SK-N-SH (cell line): ENCODE measurements around the gene NFE2L3. TPM values are rescaled to one million over a fixed set of nuclear protein-coding genes. Genes with fewer than 3 reads are reported as not detected.
A peak's percentile ranks its signal among the peaks of the same experiment; 100 is the strongest.

ENCODE experiments used
- CTCF ChIA-PET: fragments of 300-600, 350-600 bp; formaldehyde crosslinking; extraction: SDS; loops from one replicate; lab custom pipeline; 2021; lab: Yijun Ruan, JAX
- POLR2A ChIA-PET: fragments of 350-600 bp; sonication (Branson Sonifier 250); formaldehyde crosslinking; extraction: SDS; loops from one replicate; lab custom pipeline; 2020; ENCODE audit warnings: antibody characterized with exemption, inconsistent platforms; lab: Yijun Ruan, JAX
- DNase-seq: peaks from one replicate; pipeline ENCODE4 v3.0.0; 2012
- H2AFZ ChIP-seq: fragments of 200-600 bp; sonication (generic); 2 replicates; pipeline ENCODE4 v1.8.1; 2016; ENCODE audit warnings: antibody characterized with exemption, mild to moderate bottlenecking, low read depth
- H3F3A ChIP-seq: fragments of 200-600 bp; sonication (generic); replicated peaks from 2 replicates; pipeline ENCODE3; 2016; ENCODE audit warnings: antibody characterized with exemption, mild to moderate bottlenecking; ENCODE audit not compliant: insufficient read depth
- H3K27ac ChIP-seq, 2 experiments: fragments of 200-500 bp in 1 of 2; fragments of 200-600 bp in 1 of 2; sonication (Bioruptor generic) in 1 of 2; sonication (generic), shearing (Covaris generic) in 1 of 2; 2 replicates each; pipeline versions ENCODE4 v1.5.1 to v1.6.1; 2014 to 2016; ENCODE audit warnings: low read depth in 2 of 2, inconsistent platforms in 1 of 2, low read length in 1 of 2, mild to moderate bottlenecking in 1 of 2, mixed read lengths in 1 of 2
- H3K27me3 ChIP-seq: fragments of 200-600 bp; sonication (generic), shearing (Covaris generic); 2 replicates; pipeline ENCODE4 v1.6.1; 2016; ENCODE audit warnings: mixed run types; ENCODE audit not compliant: insufficient read depth
- H3K36me3 ChIP-seq, 2 experiments: fragments of 200-500 bp in 1 of 2; fragments of 200-600 bp in 1 of 2; sonication (Bioruptor generic) in 1 of 2; sonication (generic) in 1 of 2; replicated peaks in 1 of 2; 2 replicates each; pipeline versions ENCODE3 to v1.5.1; 2014 to 2016; ENCODE audit warnings: low read length in 1 of 2, mild to moderate bottlenecking in 1 of 2; ENCODE audit not compliant: insufficient read depth in 2 of 2, control insufficient read depth in 1 of 2
- H3K4me1 ChIP-seq, 2 experiments: fragments of 200-500 bp in 1 of 2; fragments of 200-600 bp in 1 of 2; sonication (Bioruptor generic) in 1 of 2; sonication (generic), shearing (Covaris generic) in 1 of 2; 2 replicates each; pipeline versions ENCODE4 v1.5.1 to v1.6.1; 2014 to 2016; ENCODE audit warnings: low read depth in 1 of 2, low read length in 1 of 2, mixed run types in 1 of 2; ENCODE audit not compliant: insufficient read depth in 2 of 2, control insufficient read depth in 1 of 2
- H3K4me2 ChIP-seq: fragments of 200-600 bp; sonication (generic), shearing (Covaris generic); 2 replicates; pipeline ENCODE4 v1.6.1; 2017; ENCODE audit warnings: mixed run types
- H3K4me3 ChIP-seq, 2 experiments: fragments of 200-500 bp in 1 of 2; fragments of 200-600 bp in 1 of 2; sonication (Bioruptor generic) in 1 of 2; sonication (generic), shearing (Covaris generic) in 1 of 2; 2 replicates each; pipeline versions ENCODE4 v1.5.1 to v1.8.1; 2014 to 2016; ENCODE audit warnings: low read depth in 2 of 2, inconsistent platforms in 1 of 2, low read length in 1 of 2, mild to moderate bottlenecking in 1 of 2, mixed read lengths in 1 of 2, moderate library complexity in 1 of 2
- H3K79me2 ChIP-seq: fragments of 200-600 bp; sonication (generic); 2 replicates; pipeline ENCODE4 v1.8.1; 2017; ENCODE audit warnings: mild to moderate bottlenecking; ENCODE audit not compliant: insufficient read depth
- H3K9ac ChIP-seq: fragments of 200-600 bp; sonication (generic); 2 replicates; pipeline ENCODE4 v1.6.1; 2017; ENCODE audit warnings: mixed run types
- H3K9me2 ChIP-seq: fragments of 200-600 bp; sonication (generic); 2 replicates; pipeline ENCODE4 v1.6.1; 2017; ENCODE audit warnings: mixed run types
- H3K9me3 ChIP-seq: fragments of 200-600 bp; sonication (generic); 2 replicates; pipeline ENCODE4 v1.6.1; 2017; ENCODE audit warnings: mixed run types, mild to moderate bottlenecking, moderate library complexity
- H4K20me1 ChIP-seq: fragments of 200-600 bp; sonication (generic); 2 replicates; pipeline ENCODE4 v1.6.1; 2017; ENCODE audit warnings: mild to moderate bottlenecking, mixed run types; ENCODE audit not compliant: insufficient read depth
- ELF1 ChIP-seq: IDR thresholded peaks from 2 replicates; pipeline ENCODE4 v1.4.0; 2012
- EP300 ChIP-seq, 2 experiments: IDR thresholded peaks; 2 replicates each; pipeline versions ENCODE4 v1.4.0 to v1.6.1; 2012; ENCODE audit warnings: borderline replicate concordance in 1 of 2, low read depth in 1 of 2, low read length in 1 of 2
- EZH2phosphoT487 ChIP-seq: fragments of 200-600 bp; sonication (generic); IDR thresholded peaks from 2 replicates; pipeline ENCODE4 v1.6.1; 2017; ENCODE audit warnings: low read depth, mixed run types, mild to moderate bottlenecking, antibody characterized with exemption, moderate library complexity, borderline replicate concordance
- GABPA ChIP-seq: IDR thresholded peaks from 2 replicates; pipeline ENCODE4 v1.4.0; 2012; ENCODE audit warnings: low read depth, mild to moderate bottlenecking
- GATA2 ChIP-seq: sonication (generic); formaldehyde crosslinking; IDR thresholded peaks from 2 replicates; pipeline ENCODE4 v1.5.0; 2020; ENCODE audit warnings: mild to moderate bottlenecking, missing genetic modification reagents
- JUND ChIP-seq: IDR thresholded peaks from 2 replicates; pipeline ENCODE4 v1.4.0; 2012
- MXI1 ChIP-seq: IDR thresholded peaks from 2 replicates; pipeline ENCODE4 v1.6.1; 2012; ENCODE audit warnings: mild to moderate bottlenecking, low read depth, low read length, improper control_type of control experiment
- NFIC ChIP-seq: IDR thresholded peaks from 2 replicates; pipeline ENCODE4 v1.4.0; 2012; ENCODE audit warnings: borderline replicate concordance
- POLR2AphosphoS5 ChIP-seq: IDR thresholded peaks from 2 replicates; pipeline ENCODE4 v1.6.1; 2012; ENCODE audit warnings: low read depth, low read length
- RAD21 ChIP-seq: IDR thresholded peaks from 2 replicates; pipeline ENCODE4 v1.6.1; 2012; ENCODE audit warnings: mild to moderate bottlenecking, low read length
- RFX5 ChIP-seq: IDR thresholded peaks from 2 replicates; pipeline ENCODE4 v1.6.1; 2012; ENCODE audit warnings: mild to moderate bottlenecking, improper control_type of control experiment, low read length
- RXRA ChIP-seq: IDR thresholded peaks from 2 replicates; pipeline ENCODE4 v1.4.0; 2012; ENCODE audit warnings: low read depth, mild to moderate bottlenecking, borderline replicate concordance
- SIN3A ChIP-seq: IDR thresholded peaks from 2 replicates; pipeline ENCODE4 v1.6.1; 2012; ENCODE audit warnings: low read depth, mild to moderate bottlenecking, low read length, moderate library complexity, borderline replicate concordance
- SMC3 ChIP-seq: IDR thresholded peaks from 2 replicates; pipeline ENCODE4 v1.6.1; 2012; ENCODE audit warnings: low read depth, low read length, improper control_type of control experiment
- TEAD4 ChIP-seq: IDR thresholded peaks from 2 replicates; pipeline ENCODE4 v1.4.0; 2012; ENCODE audit warnings: mild to moderate bottlenecking, borderline replicate concordance; ENCODE audit not compliant: insufficient read depth
- YY1 ChIP-seq: IDR thresholded peaks from 2 replicates; pipeline ENCODE4 v1.4.0; 2012; ENCODE audit warnings: low read depth, mild to moderate bottlenecking
- WGBS: methylation state at CpG from one replicate; pipeline ENCODE4 v1.1.6; 2017; ENCODE audit warnings: low lambda C conversion rate; 5-methylcytosine and 5-hydroxymethylcytosine counted together
- polyA plus RNA-seq, 3 experiments: library from polyadenylated mRNA; depleted of rRNA; stranded (reverse); fragments of >200 nt; gene quantifications; 2 replicates each; pipeline ENCODE4 v1.2.3, GENCODE V29; 2012
- TF ChIP-seq, protein P1 (sequence below): fragments of 150-350 bp; IDR thresholded peaks from 2 replicates; pipeline ENCODE4 v1.6.1; 2016; ENCODE audit warnings: mild to moderate bottlenecking, low read depth, low read length
- TF ChIP-seq, protein P2 (sequence below): IDR thresholded peaks from 2 replicates; pipeline ENCODE4 v1.4.0; 2012; ENCODE audit warnings: low read depth, borderline replicate concordance
- TF ChIP-seq, protein P3 (sequence below): IDR thresholded peaks from 2 replicates; pipeline ENCODE4; 2012
- TF ChIP-seq, protein P4 (sequence below): fragments of 200-600 bp; sonication (generic); IDR thresholded peaks from 2 replicates; pipeline ENCODE4 v1.6.1; 2017; ENCODE audit warnings: antibody characterized with exemption, mild to moderate bottlenecking, moderate library complexity

NFE2L3 gene
- polyA plus RNA-seq, 1 of the 3 experiments (the other 2 are of a cell fraction): 36.1 TPM

DNA sequence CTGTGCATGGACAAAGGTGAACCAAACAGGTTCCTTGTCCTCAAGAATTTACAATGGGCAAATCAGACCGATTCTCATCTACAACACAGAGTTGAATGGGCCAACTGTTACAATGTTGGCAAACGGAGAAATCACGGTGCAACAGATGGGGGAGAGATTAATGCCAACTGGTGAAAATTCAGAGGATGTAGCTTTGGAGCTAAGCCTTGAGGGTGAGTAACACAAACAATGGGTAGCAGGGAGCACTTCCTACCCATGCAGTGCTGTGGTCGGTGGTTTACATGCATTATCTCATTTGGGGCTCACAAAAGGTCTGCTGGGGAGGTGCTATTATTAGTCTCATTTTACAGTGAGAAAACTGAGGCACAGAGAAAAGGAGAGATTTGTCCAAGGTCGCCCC is 902 bp upstream of the NFE2L3 start:
- 93% methylated on average over 5 of the region's 5 CpGs for WGBS

More for the DNA sequence above, 902 bp upstream of the NFE2L3 start:
- Histone ChIP-seq H4K20me1 (no peaks in the 10 kb centered on the region), H3K79me2 (peaks cover 24% of the 10 kb centered on the region; the same call in 1 of the 2 replicates), H3K9ac (no peak overlapping the region), H2AFZ (0 out of 2 replicates have a peak overlapping the region, but pooled peaks have one; percentile 90), H3K27me3 (no peaks in the 10 kb centered on the region), H3K4me2 (no peak overlapping the region), H3K9me3 (no peaks in the 10 kb centered on the region), H3K9me2 (no peaks in the 10 kb centered on the region), H3K4me3 (no peak overlapping the region), H3F3A (peaks cover 13% of the 10 kb centered on the region), H3K36me3 (no peaks in the 10 kb centered on the region), H3K4me1 (peaks cover 16 to 19% of the 10 kb centered on the region in 2 experiments; a peak in 3 of 4 replicates), H3K27ac (no peak overlapping the region)
- POLR2A ChIA-PET: interaction anchor here (2.1 kb wide), 1 partner anchor 49 kb away, joined by 7 read pairs; the partner anchor contains the start of gene HNRNPA2B1
- TF ChIP-seq NFIC (no peak), GABPA (no peak), POLR2AphosphoS5 (no peak), JUND (no peak), EP300 (IDR thresholded peaks at IDR 0.05; ENCODE audit: borderline replicate concordance in 1 of 2, low read depth in 1 of 2, low read length in 1 of 2) (no peak), ELF1 (no peak), TEAD4 (no peak), SMC3 (no peak), MXI1 (no peak), SIN3A (no peak), RFX5 (no peak), RAD21 (no peak), EZH2phosphoT487 (no peak), RXRA (no peak), GATA2 (CRISPR knock-in tag) (no peak), YY1 (no peak)
- TF ChIP-seq, protein P1, sequence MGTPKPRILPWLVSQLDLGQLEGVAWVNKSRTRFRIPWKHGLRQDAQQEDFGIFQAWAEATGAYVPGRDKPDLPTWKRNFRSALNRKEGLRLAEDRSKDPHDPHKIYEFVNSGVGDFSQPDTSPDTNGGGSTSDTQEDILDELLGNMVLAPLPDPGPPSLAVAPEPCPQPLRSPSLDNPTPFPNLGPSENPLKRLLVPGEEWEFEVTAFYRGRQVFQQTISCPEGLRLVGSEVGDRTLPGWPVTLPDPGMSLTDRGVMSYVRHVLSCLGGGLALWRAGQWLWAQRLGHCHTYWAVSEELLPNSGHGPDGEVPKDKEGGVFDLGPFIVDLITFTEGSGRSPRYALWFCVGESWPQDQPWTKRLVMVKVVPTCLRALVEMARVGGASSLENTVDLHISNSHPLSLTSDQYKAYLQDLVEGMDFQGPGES: no peak
- TF ChIP-seq, protein P2, sequence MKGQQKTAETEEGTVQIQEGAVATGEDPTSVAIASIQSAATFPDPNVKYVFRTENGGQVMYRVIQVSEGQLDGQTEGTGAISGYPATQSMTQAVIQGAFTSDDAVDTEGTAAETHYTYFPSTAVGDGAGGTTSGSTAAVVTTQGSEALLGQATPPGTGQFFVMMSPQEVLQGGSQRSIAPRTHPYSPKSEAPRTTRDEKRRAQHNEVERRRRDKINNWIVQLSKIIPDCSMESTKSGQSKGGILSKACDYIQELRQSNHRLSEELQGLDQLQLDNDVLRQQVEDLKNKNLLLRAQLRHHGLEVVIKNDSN: no peak
- TF ChIP-seq, protein P3, sequence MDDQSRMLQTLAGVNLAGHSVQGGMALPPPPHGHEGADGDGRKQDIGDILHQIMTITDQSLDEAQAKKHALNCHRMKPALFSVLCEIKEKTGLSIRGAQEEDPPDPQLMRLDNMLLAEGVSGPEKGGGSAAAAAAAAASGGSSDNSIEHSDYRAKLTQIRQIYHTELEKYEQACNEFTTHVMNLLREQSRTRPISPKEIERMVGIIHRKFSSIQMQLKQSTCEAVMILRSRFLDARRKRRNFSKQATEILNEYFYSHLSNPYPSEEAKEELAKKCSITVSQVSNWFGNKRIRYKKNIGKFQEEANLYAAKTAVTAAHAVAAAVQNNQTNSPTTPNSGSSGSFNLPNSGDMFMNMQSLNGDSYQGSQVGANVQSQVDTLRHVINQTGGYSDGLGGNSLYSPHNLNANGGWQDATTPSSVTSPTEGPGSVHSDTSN: no peak
- TF ChIP-seq, protein P4, sequence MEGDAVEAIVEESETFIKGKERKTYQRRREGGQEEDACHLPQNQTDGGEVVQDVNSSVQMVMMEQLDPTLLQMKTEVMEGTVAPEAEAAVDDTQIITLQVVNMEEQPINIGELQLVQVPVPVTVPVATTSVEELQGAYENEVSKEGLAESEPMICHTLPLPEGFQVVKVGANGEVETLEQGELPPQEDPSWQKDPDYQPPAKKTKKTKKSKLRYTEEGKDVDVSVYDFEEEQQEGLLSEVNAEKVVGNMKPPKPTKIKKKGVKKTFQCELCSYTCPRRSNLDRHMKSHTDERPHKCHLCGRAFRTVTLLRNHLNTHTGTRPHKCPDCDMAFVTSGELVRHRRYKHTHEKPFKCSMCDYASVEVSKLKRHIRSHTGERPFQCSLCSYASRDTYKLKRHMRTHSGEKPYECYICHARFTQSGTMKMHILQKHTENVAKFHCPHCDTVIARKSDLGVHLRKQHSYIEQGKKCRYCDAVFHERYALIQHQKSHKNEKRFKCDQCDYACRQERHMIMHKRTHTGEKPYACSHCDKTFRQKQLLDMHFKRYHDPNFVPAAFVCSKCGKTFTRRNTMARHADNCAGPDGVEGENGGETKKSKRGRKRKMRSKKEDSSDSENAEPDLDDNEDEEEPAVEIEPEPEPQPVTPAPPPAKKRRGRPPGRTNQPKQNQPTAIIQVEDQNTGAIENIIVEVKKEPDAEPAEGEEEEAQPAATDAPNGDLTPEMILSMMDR: no peak
- no peak for DNase-seq
- CTCF ChIA-PET: interaction anchor here (0.7 to 2.0 kb wide), 7 partner anchors 20 to 255 kb away, joined by 3 to 8 read pairs (median 4); no protein-coding TSS in a partner anchor
